Measurements from ENCODE around the gene SLC4A5.

The SLC4A5 gene

DNA sequence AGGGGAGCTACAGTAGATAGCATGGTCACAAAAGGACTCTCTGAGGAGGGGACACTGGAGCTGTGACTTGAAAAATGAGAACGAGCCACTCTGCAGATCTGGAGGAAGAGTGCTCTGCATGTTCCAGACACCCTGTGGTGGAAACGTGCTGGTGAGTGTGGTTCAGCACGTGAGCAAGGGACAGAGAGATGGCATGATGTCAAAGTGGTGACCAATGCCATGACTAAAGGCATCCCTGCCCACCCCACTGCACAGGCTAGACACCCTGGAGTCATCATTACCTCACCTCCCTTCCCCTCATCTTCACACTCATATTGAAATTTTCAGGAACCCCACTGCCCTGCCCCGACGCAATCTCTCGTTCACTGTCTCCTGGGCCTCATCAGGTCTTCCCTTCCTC is 56.5 kb downstream of the SLC4A5 start:
- Histone ChIP-seq H3K9me2 (replicated peaks; ENCODE audit: control insufficient read depth, low read length) (no peaks in the 10 kb centered on the region), H3K27me3 (ENCODE audit: control insufficient read depth, low read length) (peaks cover 3% of the 10 kb centered on the region; the same call in 1 of the 2 replicates), H3K79me2 (ENCODE audit: control insufficient read depth, low read length) (no peaks in the 10 kb centered on the region), H4K20me1 (ENCODE audit: control insufficient read depth, insufficient read depth, low read depth, low read length) (no peaks in the 10 kb centered on the region), H3K4me3 (ENCODE audit: low read length) (no peak overlapping the region), H3K36me3 (ENCODE audit: control insufficient read depth, low read length) (no peaks in the 10 kb centered on the region), H3K4me1 (ENCODE audit: control insufficient read depth, low read length) (peaks cover 16% of the 10 kb centered on the region), H3K27ac (ENCODE audit: low read depth, low read length) (no peak overlapping the region), H3K9me3 (ENCODE audit: control insufficient read depth, insufficient read depth, low read length) (no peaks in the 10 kb centered on the region), H3K4me2 (ENCODE audit: low read length) (no peak overlapping the region), H3F3A (ENCODE audit: control insufficient read depth, insufficient read depth) (no peaks in the 10 kb centered on the region)
- TF ChIP-seq, protein P1, sequence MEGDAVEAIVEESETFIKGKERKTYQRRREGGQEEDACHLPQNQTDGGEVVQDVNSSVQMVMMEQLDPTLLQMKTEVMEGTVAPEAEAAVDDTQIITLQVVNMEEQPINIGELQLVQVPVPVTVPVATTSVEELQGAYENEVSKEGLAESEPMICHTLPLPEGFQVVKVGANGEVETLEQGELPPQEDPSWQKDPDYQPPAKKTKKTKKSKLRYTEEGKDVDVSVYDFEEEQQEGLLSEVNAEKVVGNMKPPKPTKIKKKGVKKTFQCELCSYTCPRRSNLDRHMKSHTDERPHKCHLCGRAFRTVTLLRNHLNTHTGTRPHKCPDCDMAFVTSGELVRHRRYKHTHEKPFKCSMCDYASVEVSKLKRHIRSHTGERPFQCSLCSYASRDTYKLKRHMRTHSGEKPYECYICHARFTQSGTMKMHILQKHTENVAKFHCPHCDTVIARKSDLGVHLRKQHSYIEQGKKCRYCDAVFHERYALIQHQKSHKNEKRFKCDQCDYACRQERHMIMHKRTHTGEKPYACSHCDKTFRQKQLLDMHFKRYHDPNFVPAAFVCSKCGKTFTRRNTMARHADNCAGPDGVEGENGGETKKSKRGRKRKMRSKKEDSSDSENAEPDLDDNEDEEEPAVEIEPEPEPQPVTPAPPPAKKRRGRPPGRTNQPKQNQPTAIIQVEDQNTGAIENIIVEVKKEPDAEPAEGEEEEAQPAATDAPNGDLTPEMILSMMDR (IDR thresholded peaks at IDR 0.05; ENCODE audit: low read depth, low read length, poor library complexity, severe bottlenecking): no peak
- no peak for TF ChIP-seq EZH2phosphoT487 (IDR thresholded peaks at IDR 0.05; ENCODE audit: borderline replicate concordance, low read length)

DNA sequence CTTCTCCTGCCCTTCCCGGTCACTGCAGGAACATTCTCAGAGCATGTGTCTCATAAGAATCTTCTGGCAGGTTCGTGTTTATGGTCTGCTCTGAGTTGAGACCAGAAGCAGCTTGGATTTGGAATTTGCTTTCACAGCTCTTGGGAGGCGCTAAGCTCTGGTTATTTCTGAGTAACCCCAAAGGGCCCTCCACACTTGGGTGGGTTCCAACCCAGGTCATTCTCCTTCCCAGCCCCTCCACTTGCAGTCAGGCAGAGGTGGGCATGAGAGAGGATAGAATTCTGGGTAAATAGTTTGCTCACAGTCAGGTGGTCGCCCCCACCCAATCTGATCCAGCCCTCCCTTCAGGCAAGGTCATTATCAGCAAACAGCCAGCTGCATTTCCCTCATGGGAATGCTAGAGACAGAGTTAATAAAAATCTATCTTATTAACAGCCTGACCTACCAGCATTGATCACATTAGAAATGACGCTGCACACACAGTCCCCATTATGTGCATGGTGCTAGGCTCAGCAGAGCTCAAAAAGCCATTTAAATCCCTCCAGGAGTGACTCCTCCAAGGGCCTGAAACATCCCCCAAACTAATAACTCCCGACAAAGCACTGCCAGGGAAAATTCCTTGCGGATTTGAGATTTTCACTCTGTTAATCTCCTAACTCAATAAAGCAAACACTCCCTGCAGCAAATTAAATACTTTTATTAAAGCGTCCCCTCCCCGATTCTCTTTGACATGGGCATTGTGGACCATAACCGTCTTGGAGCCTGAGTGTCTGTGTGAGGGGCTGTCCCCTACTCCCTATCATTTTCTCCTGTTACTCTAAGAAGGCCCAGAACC is 61.9 kb downstream of the SLC4A5 start:
- peaks cover 21% of the 10 kb centered on the region for H3K27me3 ChIP-seq (ENCODE audit: control insufficient read depth, low read length)
- H3K9me2 ChIP-seq (replicated peaks; ENCODE audit: control insufficient read depth, low read length): no peaks in the 10 kb centered on the region
- no peaks in the 10 kb centered on the region for H3K4me1 ChIP-seq (ENCODE audit: control insufficient read depth, low read length)
- no peaks in the 10 kb centered on the region for H4K20me1 ChIP-seq (ENCODE audit: control insufficient read depth, insufficient read depth, low read depth, low read length)
- no peaks in the 10 kb centered on the region for H3K9me3 ChIP-seq (ENCODE audit: control insufficient read depth, insufficient read depth, low read length)
- H3K4me2 ChIP-seq (ENCODE audit: low read length): no peak overlapping the region
- no peaks in the 10 kb centered on the region for H3K79me2 ChIP-seq (ENCODE audit: control insufficient read depth, low read length)
- no peak overlapping the region for H3K27ac ChIP-seq (ENCODE audit: low read depth, low read length)
- H3K4me3 ChIP-seq (ENCODE audit: low read length): no peak overlapping the region
- TF ChIP-seq, protein P1 (IDR thresholded peaks at IDR 0.05; ENCODE audit: low read depth, low read length, poor library complexity, severe bottlenecking): no peak
- TF ChIP-seq EZH2phosphoT487 (IDR thresholded peaks at IDR 0.05; ENCODE audit: borderline replicate concordance, low read length): no peak
- no peaks in the 10 kb centered on the region for H3K36me3 ChIP-seq (ENCODE audit: control insufficient read depth, low read length)
- H3F3A ChIP-seq (ENCODE audit: control insufficient read depth, insufficient read depth): no peaks in the 10 kb centered on the region

DNA sequence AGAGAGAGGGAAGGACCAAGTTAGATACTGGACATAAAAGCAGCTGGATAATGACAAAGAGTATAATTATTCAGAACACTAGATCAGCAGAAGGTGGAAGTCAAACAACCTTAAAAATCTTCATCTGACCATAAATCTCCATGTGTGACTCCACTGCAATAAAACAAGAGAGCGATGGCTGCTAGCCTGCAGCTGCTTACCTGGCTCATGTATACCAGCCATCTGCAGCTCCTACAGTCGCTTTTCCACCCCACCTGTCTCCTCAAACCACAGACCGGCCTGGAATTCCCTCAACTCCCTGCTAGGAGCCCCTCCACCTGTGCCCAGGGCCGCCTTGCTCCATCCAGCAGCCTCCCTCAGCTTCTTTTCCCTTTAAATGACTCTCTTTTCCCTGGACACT is 64.5 kb downstream of the SLC4A5 start:
- no peaks in the 10 kb centered on the region for H3K9me3 ChIP-seq (ENCODE audit: control insufficient read depth, insufficient read depth, low read length)
- peaks cover 30% of the 10 kb centered on the region for H3K27me3 ChIP-seq (ENCODE audit: control insufficient read depth, low read length)
- H3K4me2 ChIP-seq (ENCODE audit: low read length): no peak overlapping the region

More for the DNA sequence above, 64.5 kb downstream of the SLC4A5 start:
- Histone ChIP-seq H3K79me2 (ENCODE audit: control insufficient read depth, low read length) (no peaks in the 10 kb centered on the region), H3K9me2 (replicated peaks; ENCODE audit: control insufficient read depth, low read length) (no peaks in the 10 kb centered on the region), H3K4me1 (ENCODE audit: control insufficient read depth, low read length) (peaks cover 5% of the 10 kb centered on the region; the same call in 1 of the 2 replicates), H3F3A (ENCODE audit: control insufficient read depth, insufficient read depth) (no peaks in the 10 kb centered on the region), H4K20me1 (ENCODE audit: control insufficient read depth, insufficient read depth, low read depth, low read length) (no peaks in the 10 kb centered on the region), H3K27ac (ENCODE audit: low read depth, low read length) (no peak overlapping the region), H3K4me3 (ENCODE audit: low read length) (no peak overlapping the region), H3K36me3 (ENCODE audit: control insufficient read depth, low read length) (no peaks in the 10 kb centered on the region)
- TF ChIP-seq EZH2phosphoT487 (IDR thresholded peaks at IDR 0.05; ENCODE audit: borderline replicate concordance, low read length): no peak
- TF ChIP-seq, protein P1 (IDR thresholded peaks at IDR 0.05; ENCODE audit: low read depth, low read length, poor library complexity, severe bottlenecking): no peak

Data from DOHH2 (cell line).